ENCODE measurements around the gene CBX8.

The CBX8 gene

GRCh38 chr17:79792984-79793923 is 3.6 kb downstream of the CBX8 start:
- DNase-seq: no peak

DNA sequence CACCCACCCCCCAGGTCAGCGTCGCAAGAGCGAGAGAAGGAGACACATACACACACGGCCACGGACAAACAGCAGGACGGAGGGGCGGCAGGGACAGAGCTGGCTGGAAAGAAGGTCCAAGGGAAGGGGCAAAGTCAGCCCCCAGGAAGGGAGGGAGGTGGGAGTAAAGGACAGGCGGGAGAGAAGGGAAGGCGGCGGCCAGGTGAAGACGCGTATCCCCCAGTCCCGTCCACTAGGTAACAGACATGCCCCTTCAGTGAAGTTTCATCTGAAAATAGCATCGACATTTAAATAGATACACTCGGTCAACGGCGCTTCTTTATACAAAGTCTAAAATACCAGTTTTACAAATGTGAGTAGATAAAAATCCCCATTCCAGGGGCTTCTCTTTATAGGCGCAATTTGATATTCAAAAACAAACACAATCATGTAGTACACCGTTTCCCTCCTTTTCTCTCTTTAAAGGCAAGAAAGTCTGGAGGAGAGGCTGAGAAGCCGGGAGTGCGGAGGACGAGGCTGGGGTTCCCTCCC is 4.5 kb downstream of the CBX8 start:
- no peak for DNase-seq

- no peak for DNase-seq
Observed at GRCh38 chr17:79791735-79792161, 5.1 kb downstream of the CBX8 start.

- DNase-seq: no peak
Observed at GRCh38 chr17:79790805-79791734, 5.8 kb downstream of the CBX8 start.

GRCh38 chr17:79789943-79790804 is 6.7 kb downstream of the CBX8 start:
- no peak for DNase-seq

DNA sequence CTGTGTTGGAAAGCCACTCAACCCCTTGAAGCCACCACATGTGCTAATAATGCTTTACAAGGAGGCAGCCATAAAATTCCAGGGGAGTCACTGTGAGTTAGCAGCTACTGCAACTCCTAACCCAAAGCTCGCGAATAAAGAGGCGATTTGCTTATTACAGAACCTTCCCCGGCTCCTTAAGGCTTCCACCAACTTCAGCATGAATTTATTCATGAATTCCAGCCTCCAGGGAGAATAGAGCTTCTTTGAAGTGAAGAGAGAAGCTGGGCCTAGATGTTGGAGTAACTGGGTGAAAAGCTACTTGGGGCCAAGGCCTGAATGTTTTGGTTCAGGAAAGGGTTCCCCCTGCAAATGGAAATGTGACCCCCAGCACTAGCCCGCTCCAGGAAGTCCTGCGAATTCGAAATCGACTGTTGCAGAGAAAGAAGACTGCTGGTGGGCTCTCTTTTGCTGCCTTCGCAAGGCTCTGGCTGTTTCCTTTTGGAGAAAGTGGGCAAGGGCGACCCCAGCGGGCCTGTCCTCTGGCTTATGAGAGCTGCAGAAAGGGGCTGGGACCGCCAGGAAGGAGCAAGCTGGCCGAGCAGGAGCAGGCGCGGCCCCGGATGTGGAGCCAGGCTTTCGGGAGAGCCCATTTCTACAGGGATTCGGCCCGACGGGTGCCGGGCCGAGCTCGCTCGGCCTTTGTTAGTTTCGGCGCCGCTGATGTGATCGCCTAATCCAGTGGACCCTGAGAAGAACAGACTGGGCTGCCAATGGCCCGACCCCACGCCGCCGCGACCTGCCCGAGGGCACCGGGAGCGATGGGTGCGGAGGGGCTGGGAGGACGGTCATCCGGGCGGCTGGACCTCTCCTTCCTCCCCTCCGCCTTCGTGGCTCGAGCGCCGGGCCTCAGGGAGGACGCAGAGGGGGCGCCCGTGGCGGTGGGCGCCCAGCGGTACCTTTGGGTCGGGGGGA is 7.6 kb downstream of the CBX8 start:
- DNase-seq: no peak

- no peak for DNase-seq
Observed at GRCh38 chr17:79788455-79788854, 8.4 kb downstream of the CBX8 start.

- no peak for DNase-seq
Observed at GRCh38 chr17:79786930-79787643, 9.8 kb downstream of the CBX8 start.

DNA sequence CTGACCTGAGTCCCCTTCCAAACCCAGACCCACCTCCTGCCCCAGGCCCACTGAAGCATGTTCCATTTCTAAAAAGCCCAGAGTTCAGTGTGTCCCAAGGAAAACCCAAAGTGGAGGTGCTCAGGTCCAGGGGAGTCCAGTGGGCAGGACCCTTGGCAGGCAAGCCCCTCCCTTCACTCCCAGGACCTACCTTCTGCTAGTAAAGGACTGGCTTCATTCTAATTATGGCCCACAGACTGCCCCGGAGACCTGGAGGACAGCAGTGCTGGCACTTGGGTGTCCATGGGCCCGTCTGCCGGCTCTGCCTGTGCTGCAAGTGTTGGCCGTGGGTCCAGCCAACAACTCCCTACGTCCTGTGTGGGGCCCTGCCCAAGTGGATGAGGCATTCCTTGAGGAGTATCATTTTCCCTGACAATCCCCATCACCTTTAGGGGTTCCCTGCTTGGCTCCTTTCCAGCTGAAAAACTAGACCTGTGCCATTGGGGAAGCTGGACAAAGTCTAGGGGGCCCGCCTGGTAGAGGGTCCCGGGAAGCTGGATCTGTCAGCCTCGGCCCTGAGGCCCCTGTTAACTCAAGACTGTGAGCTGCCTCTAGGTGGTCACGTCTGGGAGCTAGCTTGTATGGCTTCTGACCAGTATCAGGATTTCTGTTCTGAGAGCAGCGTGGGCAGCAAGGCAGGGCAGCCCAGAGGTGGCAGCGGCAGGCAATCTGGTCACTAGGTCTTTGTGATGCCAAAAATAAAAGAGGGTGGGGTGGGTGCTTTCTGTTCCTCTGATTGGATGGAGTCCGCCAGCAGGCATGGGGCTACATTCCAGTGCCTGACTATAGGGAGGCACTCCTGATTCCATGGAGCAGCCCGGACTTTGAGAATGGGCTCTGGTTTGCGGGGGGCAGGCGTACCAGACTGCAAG is 10.7 kb downstream of the CBX8 start:
- no peak for DNase-seq

GRCh38 chr17:79785017-79785899 is 11.6 kb downstream of the CBX8 start:
- no peak for DNase-seq

DNA sequence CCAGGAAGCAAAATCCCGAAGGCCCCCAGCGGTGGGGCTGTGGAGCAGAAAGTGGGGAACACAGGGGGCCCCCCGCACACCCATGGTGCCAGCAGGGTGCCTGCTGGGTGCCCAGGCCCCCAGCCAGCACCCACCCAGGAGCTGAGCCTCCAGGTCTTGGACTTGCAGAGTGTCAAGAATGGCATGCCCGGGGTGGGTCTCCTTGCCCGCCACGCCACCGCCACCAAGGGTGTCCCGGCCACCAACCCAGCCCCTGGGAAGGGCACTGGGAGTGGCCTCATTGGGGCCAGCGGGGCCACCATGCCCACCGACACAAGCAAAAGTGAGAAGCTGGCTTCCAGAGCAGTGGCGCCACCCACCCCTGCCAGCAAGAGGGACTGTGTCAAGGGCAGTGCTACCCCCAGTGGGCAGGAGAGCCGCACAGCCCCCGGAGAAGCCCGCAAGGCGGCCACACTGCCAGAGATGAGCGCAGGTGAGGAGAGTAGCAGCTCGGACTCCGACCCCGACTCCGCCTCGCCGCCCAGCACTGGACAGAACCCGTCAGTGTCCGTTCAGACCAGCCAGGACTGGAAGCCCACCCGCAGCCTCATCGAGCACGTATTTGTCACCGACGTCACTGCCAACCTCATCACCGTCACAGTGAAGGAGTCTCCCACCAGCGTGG is 12.4 kb downstream of the CBX8 start:
- DNase-seq: no peak

- no peak for DNase-seq
Observed at GRCh38 chr17:79783891-79784290, 13.0 kb downstream of the CBX8 start.

DNA sequence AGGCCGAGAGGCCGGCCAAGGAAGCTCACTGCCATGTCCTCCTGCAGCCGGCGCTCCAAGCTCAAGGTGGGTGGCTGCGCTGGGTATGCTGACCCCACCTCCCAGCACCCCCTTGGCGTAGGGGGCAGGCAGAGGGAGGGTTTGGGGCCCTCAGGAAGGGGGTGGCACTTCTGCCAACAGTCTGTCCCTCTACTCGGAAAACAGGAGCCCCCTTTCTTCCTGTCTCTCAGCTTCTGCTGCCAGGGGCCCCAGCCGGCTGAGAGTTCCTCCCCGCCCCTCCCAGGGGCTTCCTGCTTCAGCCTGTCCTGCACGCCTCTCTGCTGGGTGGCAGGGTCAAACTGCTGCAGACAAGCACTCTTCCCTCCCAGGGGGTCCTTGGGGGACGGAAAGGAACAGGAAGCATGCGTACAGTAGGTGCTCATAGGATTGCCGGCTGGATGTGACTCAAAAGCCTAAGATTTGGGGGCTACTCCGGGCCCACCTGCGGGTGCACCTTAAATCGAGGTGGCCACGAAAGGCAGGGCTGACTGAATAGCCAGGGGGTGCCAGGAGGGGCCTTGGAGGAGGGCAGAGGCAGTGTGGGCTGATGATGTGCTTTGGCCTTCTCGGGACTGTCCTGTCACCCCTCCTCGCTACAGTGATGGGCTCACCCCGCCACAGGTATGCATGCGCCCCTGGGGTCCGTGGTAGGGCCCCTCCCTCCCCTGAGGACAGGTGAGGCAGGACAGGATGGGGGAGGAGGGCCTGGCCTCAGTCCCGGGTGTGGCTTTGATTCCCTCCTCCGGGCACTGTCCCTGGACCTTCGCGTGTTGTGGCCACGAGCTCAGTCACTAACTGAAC is 14.9 kb downstream of the CBX8 start:
- no peak for DNase-seq

GRCh38 chr17:79781012-79781650 is 15.7 kb downstream of the CBX8 start:
- no peak for DNase-seq

DNA sequence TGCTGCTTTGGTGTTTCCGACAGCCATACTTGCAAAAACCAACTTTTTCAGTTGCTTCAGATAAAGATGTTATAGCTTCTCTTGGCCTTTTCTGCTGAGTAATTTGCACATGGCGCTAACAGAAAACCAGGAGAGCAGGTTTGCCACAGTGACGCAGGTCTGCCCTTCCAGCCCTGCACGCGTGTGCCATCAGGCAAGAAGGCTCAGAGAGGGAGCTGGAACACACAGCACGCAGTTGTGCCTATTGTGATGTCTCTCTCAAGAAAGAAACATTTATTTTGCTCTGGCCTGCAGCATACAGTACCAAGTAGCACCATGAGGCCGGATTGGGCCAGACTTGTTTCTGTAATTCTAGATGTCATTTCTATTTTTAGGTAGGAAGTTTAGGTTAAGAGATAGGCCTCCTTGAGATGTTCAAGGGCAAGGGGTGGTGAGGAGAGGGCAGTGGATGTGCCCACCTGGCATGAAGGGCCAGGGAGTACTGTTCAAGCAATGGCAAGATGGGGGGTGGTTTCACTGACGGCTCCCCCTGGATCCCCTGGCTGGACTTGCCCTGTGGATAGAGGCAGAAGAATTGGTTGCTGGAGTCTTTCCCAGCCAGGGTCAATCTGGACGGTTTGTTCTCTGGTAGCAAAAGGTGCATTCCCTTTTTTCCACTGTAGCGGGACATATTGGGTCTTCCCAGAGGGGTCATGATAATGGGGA is 17.1 kb downstream of the CBX8 start:
- DNase-seq: no peak

Measured in T-helper 1 cell (primary cell).